K562 (cell line): ENCODE results near the gene VEGFA. TPM values are rescaled to one million over a fixed set of nuclear protein-coding genes. Genes with fewer than 3 reads are reported as not detected.
A peak's percentile ranks its signal among the peaks of the same experiment; 100 is the strongest.

Experiments used
- BCOR ChIP-seq: fragments of 450-650 bp; IDR thresholded peaks from 2 replicates; pipeline ENCODE4 v1.6.1; 2016
- CREB5 ChIP-seq: fragments of 250-450 bp; sonication (Bioruptor Pico); IDR thresholded peaks from 2 replicates; pipeline ENCODE4 v1.5.0; 2020; ENCODE audit warnings: mild to moderate bottlenecking
- ELK1 ChIP-seq: sonication (generic); formaldehyde crosslinking; IDR thresholded peaks from 2 replicates; pipeline ENCODE4 v1.8.1; 2022; ENCODE audit warnings: missing genetic modification reagents
- FUS ChIP-seq: fragments of 200-400 bp; formaldehyde crosslinking; optimal IDR thresholded peaks from 2 replicates; pipeline ENCODE3; 2017; ENCODE audit warnings: low read depth, low read length
- IFI16 ChIP-seq: fragments of 250-450 bp; sonication (Bioruptor Pico); IDR thresholded peaks from 2 replicates; pipeline ENCODE4 v2.1.2; 2022; ENCODE audit warnings: mild to moderate bottlenecking, inconsistent platforms
- ILK ChIP-seq: fragments of 450-650 bp; IDR thresholded peaks from 2 replicates; pipeline ENCODE4 v1.6.1; 2016; ENCODE audit warnings: missing genetic modification characterization, low read depth, mild to moderate bottlenecking, missing compliant biosample characterization, moderate library complexity, borderline replicate concordance
- KLF10 ChIP-seq: fragments of 250-450 bp; sonication (Bioruptor Pico); IDR thresholded peaks from 2 replicates; pipeline ENCODE4 v1.6.1; 2021; ENCODE audit warnings: matching md5 sums
- SIX5 ChIP-seq, 2 experiments: IDR thresholded peaks; 2 replicates each; pipeline ENCODE4 v1.6.1; 2011; ENCODE audit warnings: low read length in 2 of 2, borderline replicate concordance in 1 of 2, low read depth in 1 of 2, mild to moderate bottlenecking in 1 of 2, moderate library complexity in 1 of 2; ENCODE audit not compliant: insufficient read depth in 1 of 2
- SMAD2 ChIP-seq: fragments of 150-350 bp; IDR thresholded peaks from 2 replicates; pipeline ENCODE4 v1.6.1; 2014; ENCODE audit warnings: low read depth, mild to moderate bottlenecking, low read length
- SMARCE1 ChIP-seq: fragments of 450-650 bp; IDR thresholded peaks from 2 replicates; pipeline ENCODE4 v1.7.1; 2016; ENCODE audit warnings: mild to moderate bottlenecking
- SNAPC5 ChIP-seq: fragments of 250-450 bp; sonication (Bioruptor Pico); IDR thresholded peaks from 2 replicates; pipeline ENCODE4 v1.8.0; 2021; ENCODE audit warnings: moderate library complexity, mild to moderate bottlenecking, inconsistent platforms
- SNIP1 ChIP-seq: fragments of 450-650 bp; IDR thresholded peaks from 2 replicates; pipeline ENCODE4 v1.7.1; 2017; ENCODE audit warnings: low read depth, mild to moderate bottlenecking
- SREBF2 ChIP-seq: sonication (generic); formaldehyde crosslinking; IDR thresholded peaks from 2 replicates; pipeline ENCODE4 v1.4.0; 2020; ENCODE audit warnings: mild to moderate bottlenecking, missing genetic modification reagents
- ZBTB1 ChIP-seq: sonication (generic); formaldehyde crosslinking; IDR thresholded peaks from 2 replicates; pipeline ENCODE4 v1.8.1; 2023; ENCODE audit warnings: missing genetic modification reagents, low read depth, mild to moderate bottlenecking, borderline replicate concordance
- ZKSCAN3 ChIP-seq: fragments of 250-450 bp; sonication (Bioruptor Pico); IDR thresholded peaks from 2 replicates; pipeline ENCODE4 v1.4.0; 2020
- ZNF282 ChIP-seq: sonication (generic); formaldehyde crosslinking; IDR thresholded peaks from 2 replicates; pipeline ENCODE4 v1.8.1; 2023; ENCODE audit warnings: missing genetic modification reagents
- ZNF445 ChIP-seq: fragments of 250-450 bp; sonication (Bioruptor Pico); IDR thresholded peaks from 2 replicates; pipeline ENCODE4 v1.4.0; 2020; ENCODE audit warnings: low read depth, mild to moderate bottlenecking, moderate library complexity
- ZNF583 ChIP-seq: fragments of 250-450 bp; sonication (Bioruptor Pico); IDR thresholded peaks from 2 replicates; pipeline ENCODE4 v1.4.0; 2020
- polyA plus RNA-seq, 8 experiments: library from polyadenylated mRNA; depleted of rRNA in 4 of 8; stranded (reverse) in 5 of 8; unstranded in 3 of 8; fragments of >200 nt; fragmentation: Nextera tagmentation in 2 of 8; fragmentation: Illumina TruSeq in 1 of 8; extraction: Ambion mirVana in 2 of 8; extraction: Trizol in 1 of 8; gene quantifications; 2 replicates each; pipeline versions ENCODE4 v1.2.1 to v1.2.3, GENCODE V29; 2011 to 2014; ENCODE audit warnings: inconsistent platforms in 1 of 8, missing spikeins in 1 of 8
- total RNA-seq, 7 experiments: library from RNA; depleted of rRNA in 6 of 7; stranded (reverse); fragments of >200 nt in 6 of 7; fragmentation: Illumina TruSeq in 2 of 7; extraction: Trizol in 2 of 7; gene quantifications; 2 replicates each; pipeline versions ENCODE4 v1.2.1 to v1.2.3, GENCODE V29; 2011 to 2021; ENCODE audit warnings: low replicate concordance in 1 of 7
- TF ChIP-seq, protein P1 (sequence below): fragments of 250-450 bp; sonication (Bioruptor Pico); IDR thresholded peaks from 2 replicates; pipeline ENCODE4 v1.8.0; 2022; ENCODE audit warnings: moderate library complexity, mild to moderate bottlenecking, inconsistent platforms
- TF ChIP-seq, protein P2 (sequence below): fragments of 250-450 bp; sonication (Bioruptor Pico); IDR thresholded peaks from 2 replicates; pipeline ENCODE4 v1.8.0; 2021; ENCODE audit warnings: mild to moderate bottlenecking, moderate library complexity
- TF ChIP-seq, protein P3 (sequence below): fragments of 450-650 bp; formaldehyde crosslinking; IDR thresholded peaks from 2 replicates; pipeline ENCODE4 v1.4.0; 2022; ENCODE audit warnings: mild to moderate bottlenecking, moderate library complexity
- TF ChIP-seq, protein P4 (sequence below): sonication (generic); formaldehyde crosslinking; IDR thresholded peaks from 2 replicates; pipeline ENCODE4 v1.8.0; 2022; ENCODE audit warnings: missing genetic modification reagents, mild to moderate bottlenecking, moderate library complexity, borderline replicate concordance

The VEGFA gene
- total and polyA plus RNA-seq, 9 of the 15 experiments (the other 6 are each of a cell fraction or from before 2014, with no cell fraction given), result 14.0 to 271 (median 124) TPM

DNA sequence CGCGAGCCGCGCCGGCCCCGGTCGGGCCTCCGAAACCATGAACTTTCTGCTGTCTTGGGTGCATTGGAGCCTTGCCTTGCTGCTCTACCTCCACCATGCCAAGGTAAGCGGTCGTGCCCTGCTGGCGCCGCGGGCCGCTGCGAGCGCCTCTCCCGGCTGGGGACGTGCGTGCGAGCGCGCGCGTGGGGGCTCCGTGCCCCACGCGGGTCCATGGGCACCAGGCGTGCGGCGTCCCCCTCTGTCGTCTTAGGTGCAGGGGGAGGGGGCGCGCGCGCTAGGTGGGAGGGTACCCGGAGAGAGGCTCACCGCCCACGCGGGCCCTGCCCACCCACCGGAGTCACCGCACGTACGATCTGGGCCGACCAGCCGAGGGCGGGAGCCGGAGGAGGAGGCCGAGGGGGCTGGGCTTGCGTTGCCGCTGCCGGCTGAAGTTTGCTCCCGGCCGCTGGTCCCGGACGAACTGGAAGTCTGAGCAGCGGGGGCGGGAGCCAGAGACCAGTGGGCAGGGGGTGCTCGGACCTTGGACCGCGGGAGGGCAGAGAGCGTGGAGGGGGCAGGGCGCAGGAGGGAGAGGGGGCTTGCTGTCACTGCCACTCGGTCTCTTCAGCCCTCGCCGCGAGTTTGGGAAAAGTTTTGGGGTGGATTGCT, 1.3 kb downstream of the VEGFA start (continued):
- TF ChIP-seq ELK1 (peak; percentile 57; the same call in 1 of the 2 replicates), ILK (tag) (no peak), ZKSCAN3 (no peak), ZBTB1 (CRISPR knock-in tag) (no peak), SNAPC5 (CRISPR knock-in tag) (no peak), BCOR (no peak), KLF10 (CRISPR knock-in tag) (no peak), ZNF282 (CRISPR knock-in tag) (no peak), SREBF2 (CRISPR knock-in tag) (no peak), SMARCE1 (no peak), FUS (no peak), SIX5 (IDR thresholded peaks at IDR 0.05; ENCODE audit: borderline replicate concordance in 1 of 2, insufficient read depth in 1 of 2, low read depth in 1 of 2, low read length in 2 of 2) (no peak), ZNF583 (CRISPR knock-in tag) (no peak), ZNF445 (CRISPR knock-in tag) (no peak), IFI16 (CRISPR knock-in tag) (no peak), SMAD2 (no peak), CREB5 (no peak), SNIP1 (no peak)
- TF ChIP-seq, protein P1, sequence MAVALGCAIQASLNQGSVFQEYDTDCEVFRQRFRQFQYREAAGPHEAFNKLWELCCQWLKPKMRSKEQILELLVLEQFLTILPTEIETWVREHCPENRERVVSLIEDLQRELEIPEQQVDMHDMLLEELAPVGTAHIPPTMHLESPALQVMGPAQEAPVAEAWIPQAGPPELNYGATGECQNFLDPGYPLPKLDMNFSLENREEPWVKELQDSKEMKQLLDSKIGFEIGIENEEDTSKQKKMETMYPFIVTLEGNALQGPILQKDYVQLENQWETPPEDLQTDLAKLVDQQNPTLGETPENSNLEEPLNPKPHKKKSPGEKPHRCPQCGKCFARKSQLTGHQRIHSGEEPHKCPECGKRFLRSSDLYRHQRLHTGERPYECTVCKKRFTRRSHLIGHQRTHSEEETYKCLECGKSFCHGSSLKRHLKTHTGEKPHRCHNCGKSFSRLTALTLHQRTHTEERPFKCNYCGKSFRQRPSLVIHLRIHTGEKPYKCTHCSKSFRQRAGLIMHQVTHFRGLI (CRISPR knock-in tag), result no peak
- TF ChIP-seq, protein P2, sequence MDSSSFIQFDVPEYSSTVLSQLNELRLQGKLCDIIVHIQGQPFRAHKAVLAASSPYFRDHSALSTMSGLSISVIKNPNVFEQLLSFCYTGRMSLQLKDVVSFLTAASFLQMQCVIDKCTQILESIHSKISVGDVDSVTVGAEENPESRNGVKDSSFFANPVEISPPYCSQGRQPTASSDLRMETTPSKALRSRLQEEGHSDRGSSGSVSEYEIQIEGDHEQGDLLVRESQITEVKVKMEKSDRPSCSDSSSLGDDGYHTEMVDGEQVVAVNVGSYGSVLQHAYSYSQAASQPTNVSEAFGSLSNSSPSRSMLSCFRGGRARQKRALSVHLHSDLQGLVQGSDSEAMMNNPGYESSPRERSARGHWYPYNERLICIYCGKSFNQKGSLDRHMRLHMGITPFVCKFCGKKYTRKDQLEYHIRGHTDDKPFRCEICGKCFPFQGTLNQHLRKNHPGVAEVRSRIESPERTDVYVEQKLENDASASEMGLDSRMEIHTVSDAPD (CRISPR knock-in tag), result no peak
- TF ChIP-seq, protein P3, sequence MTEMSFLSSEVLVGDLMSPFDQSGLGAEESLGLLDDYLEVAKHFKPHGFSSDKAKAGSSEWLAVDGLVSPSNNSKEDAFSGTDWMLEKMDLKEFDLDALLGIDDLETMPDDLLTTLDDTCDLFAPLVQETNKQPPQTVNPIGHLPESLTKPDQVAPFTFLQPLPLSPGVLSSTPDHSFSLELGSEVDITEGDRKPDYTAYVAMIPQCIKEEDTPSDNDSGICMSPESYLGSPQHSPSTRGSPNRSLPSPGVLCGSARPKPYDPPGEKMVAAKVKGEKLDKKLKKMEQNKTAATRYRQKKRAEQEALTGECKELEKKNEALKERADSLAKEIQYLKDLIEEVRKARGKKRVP (CRISPR knock-in tag), result no peak
- TF ChIP-seq, protein P4, sequence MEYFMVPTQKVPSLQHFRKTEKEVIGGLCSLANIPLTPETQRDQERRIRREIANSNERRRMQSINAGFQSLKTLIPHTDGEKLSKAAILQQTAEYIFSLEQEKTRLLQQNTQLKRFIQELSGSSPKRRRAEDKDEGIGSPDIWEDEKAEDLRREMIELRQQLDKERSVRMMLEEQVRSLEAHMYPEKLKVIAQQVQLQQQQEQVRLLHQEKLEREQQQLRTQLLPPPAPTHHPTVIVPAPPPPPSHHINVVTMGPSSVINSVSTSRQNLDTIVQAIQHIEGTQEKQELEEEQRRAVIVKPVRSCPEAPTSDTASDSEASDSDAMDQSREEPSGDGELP (CRISPR knock-in tag), result peak; percentile 63
